A172 (cell line): ENCODE results near the gene CD99L2. TPM values are rescaled to one million over a fixed set of nuclear protein-coding genes. Genes with fewer than 3 reads are reported as not detected.
"Not testable (repeated sequence)": the region's sequence is repeated elsewhere in the genome, so short reads cannot be mapped to it uniquely, and the experiment has no call there.

Experiments used
- DNase-seq: peaks from one replicate; pipeline ENCODE4 v3.0.0-alpha.2; 2015; ENCODE audit warnings: low spot score
- total RNA-seq: library from RNA; depleted of rRNA; stranded (reverse); fragments of >200 nt; shearing (Covaris generic); gene quantifications from 2 replicates; pipeline ENCODE4 v1.2.3, GENCODE V29; 2014

CD99L2 gene
- total RNA-seq, 1 experiment from 2014 or later, result 77.7 TPM

DNA sequence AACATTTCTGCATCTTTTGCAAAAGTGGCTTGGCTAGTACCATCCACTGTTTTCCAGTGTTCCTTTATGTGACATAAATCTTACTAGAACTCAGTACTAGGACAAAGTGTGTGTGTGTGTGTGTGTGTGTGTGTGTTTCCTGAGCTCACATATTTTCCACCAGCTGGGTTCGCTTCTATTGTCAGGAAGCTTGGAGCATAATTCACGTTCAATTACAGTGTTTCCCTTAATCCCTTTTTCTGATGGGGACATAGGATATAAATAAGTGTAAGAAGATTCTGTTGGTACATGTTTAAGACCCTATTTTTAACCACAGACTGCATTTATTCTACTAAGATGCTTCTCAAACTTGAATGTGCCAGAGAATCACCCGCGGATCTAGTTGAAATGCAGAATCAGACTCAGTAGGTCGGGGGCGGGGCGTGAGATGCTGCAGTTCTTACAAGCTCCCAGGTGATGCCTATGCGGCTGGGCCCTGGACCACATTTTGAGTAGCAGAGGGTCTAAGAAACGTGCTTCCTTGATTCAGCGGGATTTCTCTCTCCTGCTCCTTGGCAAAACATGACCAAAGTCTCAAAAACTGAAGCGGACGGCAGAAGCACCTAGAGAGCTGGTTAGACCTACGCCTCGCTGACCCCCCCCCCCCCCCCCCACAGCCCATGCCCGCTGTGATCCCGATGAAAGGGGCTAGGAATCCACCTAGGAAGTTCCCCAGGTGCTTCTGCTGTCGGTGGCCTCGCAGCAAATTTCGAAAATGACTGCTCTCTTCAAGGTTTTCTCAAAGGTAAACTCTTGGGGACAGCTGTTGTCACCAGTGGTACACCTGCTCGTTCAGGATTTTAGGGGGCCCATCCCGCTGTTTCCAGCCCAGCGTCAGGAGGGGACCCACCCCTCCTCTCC, 797 bp downstream of the CD99L2 start:
- DNase-seq, result peak; percentile 16

DNA sequence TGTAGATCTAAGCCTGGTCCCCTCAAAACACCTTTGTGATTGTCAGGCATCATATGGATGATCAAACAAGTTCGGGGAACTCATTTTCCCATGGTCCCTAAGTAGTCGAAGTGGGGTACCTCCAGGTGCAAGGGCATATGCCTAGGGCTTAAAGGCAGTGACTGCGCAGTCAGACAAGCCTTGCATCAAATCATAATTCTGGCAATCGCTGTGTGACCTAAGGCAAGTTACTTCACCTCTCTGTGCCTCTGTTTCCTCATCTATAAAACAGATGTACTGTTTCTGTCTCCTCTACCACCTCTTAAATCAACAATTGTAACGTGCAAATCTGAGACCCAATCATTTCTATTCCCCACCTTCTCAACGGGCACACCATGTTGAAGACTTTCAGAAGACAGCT, 1.8 kb downstream of the CD99L2 start:
- DNase-seq, result no peak

DNA sequence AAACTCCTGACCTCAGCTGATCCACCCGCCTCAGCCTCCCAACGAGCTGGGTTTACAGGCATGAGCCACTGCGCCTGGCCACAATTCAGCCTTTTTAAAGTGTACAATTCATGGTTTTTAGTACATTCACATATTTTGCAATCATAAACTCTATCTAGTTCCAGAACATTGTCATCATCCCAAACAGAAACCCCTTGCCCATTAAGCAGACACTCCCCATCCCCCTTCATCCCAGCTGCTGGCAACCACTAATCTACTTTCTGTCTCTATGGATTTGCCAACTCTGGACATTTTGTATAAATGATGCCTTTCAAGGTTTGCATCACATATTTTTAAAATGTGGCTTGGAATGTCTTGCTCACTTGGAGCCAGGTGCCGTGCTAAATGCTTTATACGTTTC, 4.5 kb downstream of the CD99L2 start:
- no peak for DNase-seq

DNA sequence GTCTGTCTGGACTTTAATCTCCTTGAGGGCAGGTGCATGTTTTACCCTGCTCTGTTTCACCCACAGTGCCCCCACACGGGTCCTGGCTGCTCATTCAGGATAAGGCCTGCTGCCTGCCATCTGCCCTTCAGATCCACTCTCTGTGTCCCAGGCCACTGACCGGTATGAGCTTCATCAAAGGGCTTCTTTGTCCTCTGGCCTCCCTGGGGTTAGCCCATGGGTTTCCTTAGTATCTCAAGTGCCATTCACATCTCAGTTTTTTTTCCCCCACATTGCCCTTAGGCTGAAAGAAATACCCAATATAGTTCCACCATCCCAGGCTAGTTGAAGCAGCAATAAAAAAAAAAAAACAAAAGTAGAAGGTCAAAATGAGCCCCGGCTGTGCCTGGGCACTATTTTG, 9.3 kb downstream of the CD99L2 start:
- no peak for DNase-seq

DNA sequence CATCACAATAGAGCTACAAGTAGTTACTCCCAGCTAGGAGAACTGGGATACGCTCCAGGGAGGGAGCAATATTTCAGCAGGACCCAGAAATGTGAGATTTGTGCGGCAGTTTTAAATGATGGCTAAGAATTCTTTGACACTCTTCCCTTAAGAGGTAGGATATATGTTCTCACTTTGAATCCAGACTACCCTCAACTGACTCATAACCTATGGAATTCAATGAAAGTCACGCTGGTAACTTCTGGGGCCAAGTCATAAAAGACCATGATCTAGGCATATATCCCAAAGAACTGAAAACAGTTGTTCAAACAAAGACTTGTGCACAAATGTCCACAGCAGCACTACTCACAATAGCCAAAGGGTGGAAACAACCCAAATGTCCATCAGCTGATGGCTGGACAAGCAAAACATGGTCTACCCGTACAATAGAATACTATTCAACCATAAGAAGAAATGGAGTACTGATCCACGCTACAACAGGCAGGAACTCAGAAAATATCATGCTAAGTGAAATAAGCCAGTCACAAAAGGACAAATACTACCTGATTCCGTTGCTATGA, 10.5 kb downstream of the CD99L2 start:
- peak; percentile 51 for DNase-seq

DNA sequence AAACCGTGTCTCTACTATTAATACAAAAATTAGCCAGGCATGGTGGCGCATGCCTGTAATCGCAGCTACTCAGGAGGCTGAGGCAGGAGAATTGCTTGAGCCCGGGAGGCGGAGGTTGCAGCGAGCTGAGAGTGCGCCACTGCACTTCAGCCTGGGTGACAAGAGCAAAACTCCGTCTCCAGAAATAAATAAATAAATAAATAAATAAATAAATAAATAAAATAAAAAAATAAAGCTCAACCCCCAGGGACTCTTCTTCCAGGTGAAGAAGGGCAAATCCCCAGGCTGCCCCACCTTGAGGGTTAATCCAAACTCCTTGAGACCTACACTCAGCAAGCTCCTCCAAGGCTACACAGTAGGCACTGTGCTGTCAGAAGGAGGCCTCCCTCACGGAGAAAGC, 11.2 kb downstream of the CD99L2 start:
- not testable (repeated sequence) for DNase-seq

DNA sequence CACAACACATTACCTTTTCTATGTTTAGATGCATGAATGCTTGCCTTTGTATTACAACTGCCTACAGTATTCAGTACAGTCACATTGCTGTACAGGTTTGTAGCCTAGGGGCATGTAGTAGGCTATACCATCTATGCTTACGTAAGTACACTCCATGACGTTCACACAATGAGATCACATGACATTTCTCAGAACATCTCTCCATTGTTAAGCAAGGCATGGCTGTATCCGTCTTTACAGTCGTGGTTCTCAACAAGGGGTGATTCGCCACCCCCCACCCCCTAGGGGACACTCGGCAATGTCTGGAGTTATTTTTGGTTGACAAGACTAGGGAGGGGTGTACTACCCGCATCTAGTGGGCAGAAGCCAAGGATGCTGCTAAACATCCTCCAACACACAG, 12.1 kb downstream of the CD99L2 start:
- DNase-seq, result no peak

DNA sequence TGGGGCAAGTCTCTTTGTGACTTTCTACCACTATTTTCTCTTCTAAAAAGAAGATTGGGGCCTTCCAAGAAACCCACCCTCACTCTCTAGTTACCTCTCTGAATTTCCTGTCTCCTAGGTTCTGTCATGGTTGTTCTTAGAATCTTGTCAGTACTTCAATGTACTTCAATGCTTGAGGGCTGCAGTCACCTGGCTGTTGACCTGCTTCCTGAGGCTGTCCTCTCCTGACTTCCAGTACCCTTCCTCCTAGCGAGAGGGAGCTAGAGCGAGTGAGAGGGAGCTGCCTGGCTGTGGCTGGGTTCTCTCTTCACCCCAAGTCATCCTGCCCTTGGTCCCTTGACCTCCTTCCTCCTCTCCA, 17.7 kb downstream of the CD99L2 start:
- no peak for DNase-seq

DNA sequence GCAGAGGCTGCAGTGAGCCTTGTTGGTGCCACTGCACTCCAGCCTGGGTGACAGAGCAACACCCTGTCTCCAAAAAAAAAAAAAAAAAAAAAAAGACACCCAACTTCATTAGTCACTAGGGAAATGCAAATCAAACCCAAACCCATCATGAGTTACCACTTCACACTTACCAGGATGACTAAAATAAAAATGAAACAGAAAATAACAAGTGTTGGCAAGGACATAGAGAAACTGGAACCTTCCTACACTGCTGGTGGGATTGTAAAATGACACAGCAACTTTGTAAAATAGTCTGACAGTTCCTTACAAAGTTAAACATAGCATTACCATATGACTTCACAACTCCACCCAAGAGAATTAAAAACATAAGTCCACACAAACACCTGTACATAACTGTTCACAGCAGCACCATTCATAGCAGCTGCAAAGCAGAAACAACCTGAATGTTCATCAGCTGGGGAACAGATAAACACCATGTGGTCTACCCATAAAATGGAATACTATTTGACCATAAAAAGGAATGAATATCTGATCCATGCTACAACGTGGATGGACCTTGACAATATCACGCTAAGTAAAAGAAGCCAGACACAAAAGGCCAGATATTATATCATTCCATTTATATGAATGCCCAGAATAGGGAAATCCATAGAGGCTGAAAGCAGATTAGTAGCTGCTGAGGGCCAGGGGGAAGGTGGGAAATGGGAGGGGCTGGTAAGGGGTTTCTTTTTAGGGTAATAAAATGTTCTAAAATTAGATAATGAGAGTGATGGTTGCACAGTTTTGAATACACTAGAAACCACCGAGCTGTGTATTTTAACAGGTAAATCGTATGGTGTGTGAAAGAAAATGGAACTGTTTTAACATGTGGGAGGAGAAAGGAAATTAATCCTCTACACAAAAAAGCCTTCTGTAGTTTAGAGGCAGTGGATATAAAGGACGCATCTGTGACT, 18.3 kb downstream of the CD99L2 start:
- DNase-seq, result no peak

DNA sequence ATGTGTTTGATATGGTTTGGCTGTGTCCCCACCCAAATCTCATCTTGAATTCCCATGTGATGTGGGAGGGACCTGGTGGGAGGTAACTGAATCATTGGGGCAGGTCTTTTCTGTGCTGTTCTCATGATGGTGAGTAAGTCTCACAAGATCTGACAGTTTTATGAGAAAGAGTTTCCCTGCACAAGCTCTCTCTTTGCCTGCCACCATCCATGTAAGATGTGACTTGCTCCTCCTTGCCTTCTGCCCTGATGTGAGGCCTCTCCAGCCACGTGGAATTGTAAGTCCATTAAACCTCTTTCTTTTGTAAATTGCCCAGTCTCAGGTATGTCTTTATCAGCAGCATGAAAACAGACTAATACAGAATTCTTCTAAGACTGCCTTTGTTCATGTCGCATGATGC, 22.8 kb downstream of the CD99L2 start:
- DNase-seq, result not testable (repeated sequence)

DNA sequence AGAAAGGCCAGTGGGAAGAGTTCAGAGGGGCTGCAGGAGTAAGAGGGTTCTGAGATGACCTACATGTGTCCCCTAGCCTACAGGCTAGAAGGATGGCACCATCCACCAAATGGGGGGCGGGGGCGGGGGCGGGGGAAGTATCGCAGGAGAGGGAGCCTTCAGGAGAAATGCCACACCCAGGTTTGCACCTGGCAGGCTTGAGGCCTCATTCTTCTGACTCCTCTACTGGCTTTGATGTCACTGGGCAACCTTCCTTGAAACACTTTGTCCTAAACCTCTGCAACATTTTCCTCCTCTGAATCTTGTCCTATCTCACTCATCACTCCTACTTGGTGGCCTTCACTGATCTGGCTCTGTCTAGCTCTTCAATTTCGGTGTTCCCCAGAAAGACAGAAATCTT, 24.0 kb downstream of the CD99L2 start:
- DNase-seq, result no peak

DNA sequence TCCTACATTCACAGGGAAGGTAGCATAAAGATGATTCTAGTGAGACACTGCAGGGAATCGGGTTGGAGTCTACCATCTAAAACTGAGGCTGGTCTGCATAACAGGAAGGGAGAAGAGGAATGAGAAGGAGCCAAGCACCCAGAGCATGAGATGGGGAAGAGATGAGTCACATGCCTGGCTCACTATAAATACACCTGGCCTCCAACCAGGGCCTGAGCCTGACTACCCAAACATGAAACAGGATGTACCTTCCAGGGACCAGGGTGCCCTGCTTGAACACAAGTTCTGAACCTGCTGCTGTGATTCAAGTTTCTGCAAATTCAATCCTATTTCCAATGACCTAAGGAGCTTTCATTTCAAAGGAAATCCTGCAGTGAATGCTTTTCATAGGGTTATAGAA, 24.9 kb downstream of the CD99L2 start:
- DNase-seq, result peak; percentile 65

DNA sequence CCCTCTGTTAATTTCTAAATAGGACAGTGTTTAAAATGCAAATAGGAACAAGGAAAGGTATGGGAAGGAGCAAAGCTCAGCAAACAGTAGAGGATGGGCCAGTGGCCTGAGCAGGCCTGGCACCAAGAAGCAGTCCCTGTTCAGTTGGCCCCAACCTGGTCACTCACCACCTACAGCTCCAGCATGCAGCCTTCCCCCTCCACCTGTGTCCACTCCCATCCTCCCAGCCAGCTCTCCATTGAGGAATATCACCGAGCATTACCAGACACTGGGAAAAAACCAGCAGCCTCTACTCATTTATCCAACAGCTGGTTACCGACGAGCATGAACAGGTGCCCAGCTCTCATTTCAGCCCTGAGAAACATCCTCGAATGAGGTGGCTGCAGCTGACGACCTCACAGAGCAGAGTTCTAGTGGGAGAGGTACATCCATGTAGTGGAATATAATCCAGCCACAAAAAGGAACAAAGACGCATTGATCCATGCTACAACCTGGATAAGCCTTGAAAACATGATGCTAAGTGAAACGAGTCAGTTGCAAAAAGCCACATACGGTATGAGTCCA, 25.6 kb downstream of the CD99L2 start:
- no peak for DNase-seq

DNA sequence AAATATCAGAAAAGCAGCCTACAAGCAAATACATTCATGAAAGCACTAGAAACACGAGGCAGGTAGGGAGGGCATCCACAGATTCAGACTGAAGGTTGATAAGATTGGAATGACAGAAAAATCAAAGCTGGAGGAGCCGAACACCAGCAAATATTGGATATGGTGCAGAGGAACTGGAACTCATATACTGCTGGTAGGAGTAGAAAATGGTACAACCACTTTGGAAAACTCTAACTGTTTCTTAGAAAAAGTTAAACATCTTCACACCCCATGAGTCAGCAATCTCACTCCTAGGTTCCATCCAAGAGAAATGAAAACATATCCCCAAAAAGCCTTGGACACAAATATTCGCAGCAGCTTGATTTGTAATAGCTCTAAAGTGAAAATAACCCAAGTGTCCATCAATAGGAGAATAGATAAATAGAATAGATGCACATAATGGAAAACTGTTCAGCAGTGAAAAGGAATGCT, 27.1 kb downstream of the CD99L2 start:
- DNase-seq, result no peak

DNA sequence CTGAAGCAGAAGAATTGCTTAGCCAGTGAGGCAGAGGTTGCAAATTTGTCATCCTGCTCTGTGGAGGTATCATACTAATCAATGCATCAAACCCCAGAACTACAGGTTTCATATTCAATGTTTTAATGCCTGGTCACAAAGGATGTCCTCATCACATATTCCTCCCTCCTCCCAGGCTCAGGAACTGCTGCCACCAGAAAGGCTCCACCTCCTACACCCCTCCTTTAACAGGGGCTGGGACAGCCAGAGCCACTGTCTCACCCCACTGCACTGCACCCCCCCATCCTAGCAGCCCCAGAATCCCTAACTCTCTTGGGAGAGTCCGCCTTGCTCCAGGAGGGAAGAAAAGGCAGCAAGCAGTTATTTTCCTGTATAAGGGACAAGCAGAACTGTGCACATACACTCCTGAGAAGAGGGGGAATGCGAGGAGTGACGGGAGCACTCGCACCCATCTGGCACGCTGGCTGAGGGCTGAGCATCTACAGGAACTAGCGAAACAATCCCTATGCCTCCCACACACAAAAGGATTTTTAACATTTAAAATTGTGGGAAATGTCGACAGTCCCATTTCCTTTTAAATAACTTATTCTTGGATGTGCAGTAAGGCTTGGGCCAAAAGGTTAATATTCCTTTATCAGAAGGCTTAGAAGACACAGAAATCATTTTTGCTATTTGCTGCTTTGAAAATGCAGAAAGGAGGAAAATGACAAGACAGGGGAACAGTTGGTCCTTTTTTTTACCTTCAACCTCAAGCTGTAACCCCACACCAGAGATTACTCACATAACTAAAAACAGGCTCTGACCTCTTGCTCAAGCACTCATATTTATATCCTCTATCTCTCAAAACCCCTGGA, 27.8 kb downstream of the CD99L2 start:
- DNase-seq, result no peak

DNA sequence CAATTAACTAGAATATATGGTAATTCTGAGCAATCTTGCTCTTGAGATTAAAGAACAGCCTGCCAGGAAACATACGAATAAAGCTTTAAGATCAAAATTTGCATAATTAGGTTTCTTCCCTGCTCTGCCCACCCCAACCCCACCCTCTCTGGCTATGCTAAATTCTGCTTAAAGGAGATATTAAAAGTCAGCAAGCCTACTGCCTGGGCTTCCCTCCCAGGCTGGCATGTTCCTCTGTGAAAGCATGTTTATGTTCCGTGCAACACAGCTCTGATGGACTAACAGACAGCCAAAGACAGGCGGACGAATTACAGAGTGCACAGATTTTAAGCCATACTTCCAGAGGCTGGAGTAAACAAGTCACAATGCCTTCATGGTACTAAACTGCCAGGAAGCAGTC, 28.4 kb downstream of the CD99L2 start:
- DNase-seq, result no peak

DNA sequence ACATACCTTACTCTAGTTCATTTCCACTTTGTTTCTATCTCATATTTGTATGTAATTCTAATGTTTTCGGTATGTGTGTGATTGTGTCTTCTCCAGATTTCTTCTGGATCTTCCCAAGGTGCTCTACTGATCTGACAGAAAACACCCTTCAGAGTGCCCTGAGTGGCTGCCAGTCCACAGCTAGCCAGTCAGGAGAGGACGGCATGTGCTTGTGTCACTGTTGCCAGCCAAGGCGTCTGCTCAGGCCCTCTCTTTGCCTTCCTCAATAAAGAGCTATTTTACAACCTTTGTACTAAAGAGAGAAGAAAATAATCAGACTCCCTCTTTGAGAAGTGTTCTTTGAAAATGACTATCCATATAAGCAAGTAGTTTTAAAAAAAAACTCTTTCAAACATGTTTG, 29.0 kb downstream of the CD99L2 start:
- no peak for DNase-seq

DNA sequence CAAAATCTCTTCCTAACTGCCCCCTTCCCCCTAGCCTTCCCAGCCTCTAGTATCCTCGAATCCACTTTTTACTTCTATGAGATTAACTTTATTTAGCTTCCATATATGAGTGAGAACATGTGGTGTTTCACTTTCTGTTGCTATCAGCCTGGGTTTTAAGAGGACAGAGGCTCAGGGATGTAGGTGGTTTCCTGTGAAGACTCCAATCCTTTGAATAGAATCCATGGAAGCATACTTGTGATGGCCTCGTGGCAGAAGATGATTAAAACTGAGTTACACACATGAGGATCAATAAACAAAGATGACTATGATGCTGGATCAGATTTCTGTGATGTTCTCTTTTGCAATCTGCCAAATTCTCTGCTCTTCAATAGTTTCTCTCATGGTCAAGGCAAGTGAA, 29.8 kb downstream of the CD99L2 start:
- no peak for DNase-seq

DNA sequence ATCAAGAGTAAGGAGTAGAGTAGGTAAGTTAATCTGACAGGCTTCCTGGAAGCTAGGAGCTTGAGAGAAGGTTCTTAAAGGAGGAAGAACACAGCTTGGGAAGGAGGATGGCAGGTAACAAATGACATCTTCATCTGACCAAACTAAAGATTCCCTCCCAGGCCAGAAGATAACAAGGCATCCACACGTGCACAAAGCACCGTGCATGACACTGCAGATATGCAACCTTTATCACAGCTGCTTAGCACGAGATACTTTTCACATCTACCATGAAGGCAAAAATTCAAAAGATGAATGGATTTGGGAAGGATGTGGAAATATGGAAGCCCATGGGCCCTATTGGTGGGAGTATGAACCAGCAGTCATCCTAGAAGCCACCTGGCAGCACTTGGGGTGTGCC, 34.3 kb downstream of the CD99L2 start:
- no peak for DNase-seq

DNA sequence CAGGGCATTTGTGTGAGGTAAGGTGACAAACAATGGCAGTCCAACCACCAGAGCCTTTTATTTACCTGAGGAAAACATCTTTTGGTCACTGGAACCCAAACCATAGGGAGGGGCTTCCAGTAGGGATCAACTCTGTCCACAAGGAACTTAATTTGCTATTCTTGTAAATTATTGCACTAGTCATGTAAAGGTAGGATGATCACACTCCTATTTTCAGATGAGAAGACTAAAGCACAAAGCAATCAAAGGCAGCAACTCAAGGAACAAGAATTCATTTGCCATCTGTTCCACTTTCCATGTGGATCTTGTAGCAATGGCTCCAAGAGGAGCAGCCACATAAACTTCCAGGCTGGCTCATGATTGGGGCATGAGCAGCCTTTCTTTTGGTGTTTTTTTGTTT, 35.3 kb downstream of the CD99L2 start:
- DNase-seq, result no peak

DNA sequence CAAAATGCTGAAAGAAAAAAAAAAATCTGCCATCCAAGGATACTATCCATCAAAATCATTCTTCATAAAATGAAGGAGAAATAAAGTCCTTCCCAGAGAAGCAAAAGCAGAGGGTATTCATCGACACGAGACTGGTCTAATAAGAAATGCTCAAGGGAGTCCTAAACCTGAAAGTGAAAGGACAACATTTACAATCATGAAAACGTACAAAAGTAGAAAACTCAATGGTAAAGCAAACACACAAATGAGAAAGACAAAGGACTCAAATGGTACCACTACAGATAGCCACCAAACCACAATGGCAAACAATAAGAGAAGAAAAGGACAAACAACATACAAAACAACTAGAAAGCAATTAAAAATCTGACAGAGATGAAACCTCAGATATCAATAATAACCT, 41.0 kb downstream of the CD99L2 start:
- no peak for DNase-seq
